Measurements from ENCODE around the gene ANO6.
A peak's percentile ranks its signal among the peaks of the same experiment; 100 is the strongest.
"Not testable (repeated sequence)": the region's sequence is repeated elsewhere in the genome, so short reads cannot be mapped to it uniquely, and the experiment has no call there.

ANO6 gene

DNA sequence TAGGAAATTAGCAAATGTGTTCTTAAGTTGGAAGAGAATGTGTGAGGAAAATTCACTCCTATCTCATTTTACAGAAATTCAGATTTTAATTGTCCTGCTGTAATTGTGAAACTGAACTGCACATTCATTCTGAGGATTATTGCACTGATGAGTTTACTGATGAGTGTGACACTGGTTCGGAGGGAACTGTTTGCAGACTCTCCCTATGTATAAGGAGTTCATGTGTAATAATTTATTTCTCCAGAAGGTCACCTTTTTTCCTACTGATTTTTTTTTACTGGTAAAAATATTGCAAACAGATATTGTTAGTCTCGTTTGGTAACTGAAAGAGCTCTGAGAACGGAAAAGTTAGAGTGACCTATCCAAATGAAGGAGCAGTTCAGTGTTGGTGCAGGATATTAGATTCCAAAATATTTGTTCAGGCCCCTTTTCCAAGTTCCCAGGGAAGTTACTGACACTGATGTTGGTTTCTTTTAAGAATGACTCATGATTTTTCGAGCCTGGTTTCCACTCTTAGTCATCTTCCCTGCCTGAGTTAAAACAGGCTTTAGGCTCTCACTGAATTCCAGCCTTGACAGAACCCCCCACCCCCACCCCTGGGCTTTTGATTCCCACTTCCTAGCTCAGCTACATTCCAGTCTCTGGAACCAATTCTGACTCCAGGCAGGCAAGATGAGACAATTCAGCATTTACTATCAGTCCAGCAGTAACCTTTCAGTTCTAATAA lies 18.4 kb downstream of the ANO6 start:
- no peak overlapping the region for H3K4me3 ChIP-seq

DNA sequence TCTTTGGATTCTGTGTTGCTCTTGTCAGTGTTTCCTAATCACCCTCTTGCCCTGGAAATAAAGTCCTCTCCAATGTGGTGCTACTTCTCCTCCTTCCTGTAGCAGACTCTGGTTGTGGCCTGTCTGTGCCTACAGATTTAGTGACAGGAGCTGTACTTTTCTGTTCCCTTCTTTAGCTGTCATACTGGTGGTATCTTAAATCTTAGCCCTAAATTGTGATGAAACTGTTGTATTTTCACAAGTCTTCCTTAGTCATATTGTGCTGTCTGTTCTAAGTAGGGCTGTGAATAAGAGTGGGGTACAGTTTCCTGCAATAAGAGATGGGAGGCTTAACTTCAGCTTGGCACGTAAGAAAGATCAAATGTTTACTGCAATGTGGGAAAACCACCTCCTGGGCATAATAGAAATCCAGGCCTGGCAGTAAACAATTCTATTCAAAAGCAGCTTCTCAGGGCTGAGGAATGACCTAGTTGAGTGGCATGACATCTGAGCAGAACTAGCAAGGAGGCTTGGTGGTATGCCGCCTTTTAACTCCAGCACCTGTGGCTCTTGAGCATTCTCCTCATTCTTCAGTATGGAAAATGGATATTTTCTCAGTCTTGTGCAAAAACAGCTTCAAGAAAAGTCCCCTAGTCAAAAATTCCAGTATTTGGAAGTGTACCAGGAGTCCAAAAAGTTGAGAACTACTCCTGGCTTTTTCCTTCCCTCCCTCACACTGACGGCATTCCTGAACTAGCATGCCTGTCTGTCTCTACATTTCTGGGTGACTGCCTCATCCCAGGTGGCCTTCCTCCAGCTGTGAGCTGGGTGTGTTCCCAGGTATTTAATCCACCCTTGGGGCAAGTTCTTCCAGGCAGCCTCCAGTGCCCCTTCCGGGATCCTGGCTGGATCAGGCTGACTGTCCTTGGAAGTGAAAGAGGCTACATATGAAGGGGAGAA lies 19.5 kb downstream of the ANO6 start:
- peak overlapping the region in 20 of 21 experiments; percentile 61 to 90 (median 82) for H3K27ac ChIP-seq
- no peak overlapping the region for H3K4me3 ChIP-seq

More for the DNA sequence above, 18.4 kb downstream of the ANO6 start:
- H3K27ac ChIP-seq, result peak overlapping the region in 20 of 21 experiments; percentile 61 to 90 (median 82)

DNA sequence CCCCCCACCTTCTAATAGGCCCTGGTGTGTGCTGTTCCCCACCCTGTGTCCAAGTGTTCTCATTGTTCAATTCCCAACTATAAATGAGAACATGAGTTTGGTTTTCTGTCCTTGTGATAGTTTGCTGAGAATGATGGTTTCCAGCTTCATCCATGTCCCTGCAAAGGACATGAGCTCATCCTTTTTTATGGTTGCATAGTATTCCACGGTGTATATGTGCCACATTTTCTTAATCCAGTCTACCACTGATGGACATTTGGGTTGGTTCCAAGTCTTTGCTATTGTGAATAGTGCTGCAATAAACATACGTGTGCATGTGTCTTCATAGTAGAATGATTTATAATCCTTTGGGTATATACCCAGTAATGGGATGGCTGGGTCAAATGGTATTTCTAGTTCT lies 20.5 kb downstream of the ANO6 start:
- H3K27ac ChIP-seq, result peak overlapping the region in 7 of 21 experiments; percentile 78 to 90 (median 84)
- not testable (repeated sequence) for H3K4me3 ChIP-seq

DNA sequence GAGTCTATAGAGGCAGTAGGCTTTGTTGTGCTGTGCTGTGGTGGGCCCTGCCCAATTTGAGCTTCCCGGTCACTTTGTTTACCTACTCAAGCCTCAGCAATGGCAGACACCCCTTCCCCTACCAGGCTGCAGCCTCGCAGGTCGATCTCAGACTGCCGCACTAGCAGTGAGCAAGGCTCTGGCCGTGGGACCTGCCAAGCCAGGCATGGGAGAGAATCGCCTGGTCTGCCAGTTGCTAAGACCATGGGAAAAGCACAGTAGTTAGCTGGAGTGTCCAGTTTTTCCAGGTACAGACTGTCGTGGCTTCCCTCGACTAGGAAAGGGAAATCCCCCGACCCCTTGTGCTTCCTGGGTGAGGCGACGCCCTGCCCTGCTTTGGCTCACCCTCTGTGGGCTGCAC lies 26.3 kb downstream of the ANO6 start:
- no peak overlapping the region for H3K27ac ChIP-seq

DNA sequence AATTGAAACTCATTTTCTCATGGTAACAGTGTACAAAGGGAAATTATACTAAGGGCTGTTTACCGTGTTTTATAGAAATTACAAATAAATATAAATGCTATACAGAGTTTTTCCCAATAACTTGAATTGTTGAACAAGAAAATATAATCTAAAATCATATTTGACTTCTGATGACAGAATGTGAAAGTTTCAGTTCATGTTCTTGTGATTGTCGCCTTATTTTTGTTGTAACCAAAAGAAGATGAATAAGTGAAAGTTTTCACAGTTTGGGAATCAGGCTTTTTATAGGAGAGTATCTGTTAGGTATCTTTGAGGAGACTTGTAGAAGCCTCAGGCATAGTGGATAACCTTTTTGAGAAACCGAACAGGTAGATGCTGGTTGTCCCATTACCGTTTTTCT lies 28.1 kb downstream of the ANO6 start:
- H3K27ac ChIP-seq, result peak overlapping the region in 2 of 21 experiments; percentile 61 to 72
- H3K4me3 ChIP-seq, result no peak overlapping the region

More for the DNA sequence above, 26.3 kb downstream of the ANO6 start:
- H3K4me3 ChIP-seq, result no peak overlapping the region

DNA sequence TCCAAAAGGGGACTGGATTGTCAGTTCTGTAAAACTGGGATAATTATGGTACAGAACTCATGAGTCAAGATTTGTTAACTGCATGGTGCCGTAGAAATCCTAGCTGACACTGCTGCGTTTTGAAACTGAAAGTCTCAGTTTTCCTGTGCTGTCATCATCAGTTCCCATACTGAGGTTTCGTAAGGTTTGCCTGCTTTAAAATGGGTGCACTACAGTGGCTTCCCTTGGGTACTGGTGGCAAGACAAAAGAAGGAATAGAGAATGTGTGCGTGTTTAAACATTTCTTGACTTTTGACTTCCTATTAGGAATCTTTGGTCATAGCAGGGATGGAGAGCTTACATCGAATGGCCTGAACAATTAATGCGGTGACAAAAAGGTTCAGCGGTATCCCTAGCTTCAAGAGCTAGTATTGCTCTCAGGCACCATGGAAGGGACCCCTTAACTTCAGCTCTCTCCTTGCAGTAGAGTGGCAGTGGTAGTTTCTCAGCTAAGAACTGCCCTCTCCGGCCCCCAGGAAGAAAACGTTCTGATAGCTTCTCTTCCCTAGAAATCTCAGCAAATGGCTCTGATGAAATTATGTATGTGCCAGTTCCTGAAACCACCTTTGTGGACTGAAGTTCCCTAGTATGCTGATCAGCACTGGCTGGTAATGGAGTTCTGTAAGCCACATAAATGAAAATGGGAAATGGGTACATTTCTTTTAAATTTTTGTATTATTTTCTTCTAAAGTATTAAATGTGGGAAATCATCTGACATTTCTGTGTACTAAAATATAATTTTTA lies 28.9 kb downstream of the ANO6 start:
- H3K4me3 ChIP-seq, result no peak overlapping the region

DNA sequence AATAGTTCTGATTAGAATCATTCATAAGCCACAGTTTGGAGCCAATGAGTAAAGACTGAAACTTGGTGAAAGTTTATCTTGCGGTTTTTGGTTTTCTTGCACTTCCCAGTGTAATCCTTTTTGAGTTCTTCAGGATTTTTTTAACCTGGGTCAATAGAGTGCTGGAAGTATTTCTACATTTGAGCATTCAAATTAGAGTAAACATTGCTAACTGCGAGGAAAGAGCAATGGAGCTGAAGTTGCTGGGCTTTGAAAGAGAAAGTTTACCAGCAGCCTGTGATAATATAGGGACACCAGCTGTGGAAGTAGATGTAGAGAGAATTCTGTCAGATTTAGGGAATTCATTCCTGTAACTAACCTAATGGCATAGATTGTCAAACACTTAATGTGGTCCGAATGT lies 30.3 kb downstream of the ANO6 start:
- no peak overlapping the region for H3K4me3 ChIP-seq
- no peak overlapping the region for H3K27ac ChIP-seq

More for the DNA sequence above, 28.9 kb downstream of the ANO6 start:
- peak overlapping the region in 3 of 21 experiments; percentile 42 to 72 (median 61) for H3K27ac ChIP-seq

DNA sequence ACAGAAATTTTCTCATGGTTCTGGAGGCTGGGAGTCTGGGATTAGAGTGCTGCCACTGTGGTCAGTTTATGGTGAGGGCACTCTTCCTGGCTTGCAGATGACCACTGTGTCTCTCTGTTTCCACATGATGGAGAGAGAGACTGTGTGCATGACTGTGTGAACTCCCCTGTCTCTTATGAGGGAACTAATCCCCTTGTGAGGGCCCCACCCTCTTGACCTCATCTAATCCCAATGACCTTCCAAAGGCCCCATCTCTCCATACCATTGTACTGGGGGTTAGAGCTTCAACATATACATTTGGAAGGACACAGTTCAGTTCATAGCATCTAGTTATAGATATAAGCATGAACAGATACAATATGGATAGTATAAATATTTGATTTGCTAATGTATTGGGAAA lies 31.7 kb downstream of the ANO6 start:
- Histone ChIP-seq H3K27ac (no peak overlapping the region), H3K4me3 (no peak overlapping the region)

DNA sequence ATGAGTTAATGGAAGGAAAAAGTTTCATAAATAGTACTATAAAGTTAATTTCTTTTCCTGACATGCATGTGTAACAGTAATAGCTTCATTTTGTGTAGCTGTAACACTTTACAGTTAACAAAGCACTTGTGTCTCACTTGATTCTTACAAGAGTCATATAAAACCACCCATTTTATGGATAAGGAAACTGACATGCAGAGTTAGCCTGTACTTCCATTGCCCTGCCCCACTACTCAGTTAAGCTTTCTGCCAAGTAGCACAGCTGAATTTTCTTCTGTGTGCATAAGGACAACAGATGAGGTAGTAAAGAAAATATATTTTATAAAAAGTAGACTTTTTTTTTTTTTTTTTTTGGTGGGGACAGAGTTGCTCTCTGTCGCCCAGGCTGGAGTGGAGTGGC lies 32.2 kb downstream of the ANO6 start:
- Histone ChIP-seq H3K27ac (no peak overlapping the region), H3K4me3 (no peak overlapping the region)

DNA sequence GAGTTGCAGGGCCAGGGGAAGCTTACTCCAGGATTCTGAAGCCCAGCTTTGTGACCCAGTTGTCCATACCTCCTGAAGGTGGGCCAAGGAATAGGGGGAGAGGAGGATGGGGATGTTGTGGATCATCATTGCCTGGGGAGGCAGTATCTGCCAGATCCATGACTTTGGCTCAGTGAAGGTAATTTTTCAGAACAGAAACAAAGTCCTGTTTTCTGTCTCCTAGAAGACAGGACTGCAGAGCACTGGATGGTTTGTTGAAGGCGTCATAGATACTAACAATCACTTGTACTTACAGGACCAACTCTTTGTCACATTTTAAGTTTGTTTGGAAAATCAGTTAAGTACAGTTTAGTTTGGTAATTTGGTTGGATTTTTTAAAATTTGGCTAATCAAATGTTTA lies 38.4 kb downstream of the ANO6 start:
- no peak overlapping the region for H3K4me3 ChIP-seq
- no peak overlapping the region for H3K27ac ChIP-seq

DNA sequence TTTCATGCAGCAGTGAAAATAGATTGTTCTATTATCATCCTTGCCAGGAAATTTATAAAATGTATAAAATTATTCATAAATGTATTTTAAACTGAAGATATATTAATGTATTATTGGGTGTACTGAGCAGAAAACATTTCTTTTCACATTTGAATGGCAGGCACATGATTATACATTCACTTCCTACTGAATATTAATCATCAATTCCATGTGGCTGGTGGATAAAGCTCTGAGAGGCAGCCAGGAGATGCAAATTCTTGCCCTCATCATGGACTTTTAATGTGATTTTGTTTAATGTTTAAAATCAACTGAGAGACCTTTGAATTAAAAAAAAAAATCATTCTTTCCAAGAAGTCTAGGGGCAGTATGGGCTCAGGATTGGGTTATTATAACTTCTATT lies 40.8 kb downstream of the ANO6 start:
- Histone ChIP-seq H3K4me3 (no peak overlapping the region), H3K27ac (no peak overlapping the region)

DNA sequence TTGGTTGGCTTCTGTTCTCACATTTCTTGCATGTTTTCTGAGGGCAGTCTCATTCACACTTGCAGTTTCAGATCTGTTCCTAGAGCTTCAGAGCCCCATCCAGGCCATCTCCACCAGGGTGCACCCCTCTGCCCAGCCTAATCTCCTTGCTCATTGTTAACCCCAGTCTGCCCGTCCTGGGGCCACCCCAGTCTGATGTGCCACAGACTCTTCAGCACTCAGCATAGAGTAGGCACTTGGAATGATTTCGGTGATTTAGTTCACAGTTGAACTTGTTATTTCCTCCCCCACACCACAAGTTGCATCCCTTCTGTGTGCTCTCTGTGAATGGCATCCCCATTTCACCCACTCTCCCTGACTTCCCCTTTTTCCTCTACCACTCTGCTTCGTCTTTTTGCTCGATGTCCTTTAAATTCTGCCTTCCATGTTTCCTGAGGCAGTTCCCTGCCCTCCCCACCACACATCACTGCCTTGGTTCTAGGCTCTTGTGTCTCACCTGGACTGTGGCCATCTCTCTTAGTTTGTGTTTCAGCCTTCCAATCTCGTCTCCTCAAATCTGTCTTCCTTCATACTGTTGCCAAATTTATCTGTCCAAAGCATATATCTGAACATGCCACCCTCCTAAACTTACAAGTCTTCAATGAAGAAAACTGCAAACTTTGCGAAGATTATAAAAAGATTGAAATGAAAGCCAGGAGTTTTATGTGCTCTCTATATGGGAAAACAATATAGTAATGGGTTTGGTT lies 41.5 kb downstream of the ANO6 start:
- Histone ChIP-seq H3K27ac (no peak overlapping the region), H3K4me3 (no peak overlapping the region)

DNA sequence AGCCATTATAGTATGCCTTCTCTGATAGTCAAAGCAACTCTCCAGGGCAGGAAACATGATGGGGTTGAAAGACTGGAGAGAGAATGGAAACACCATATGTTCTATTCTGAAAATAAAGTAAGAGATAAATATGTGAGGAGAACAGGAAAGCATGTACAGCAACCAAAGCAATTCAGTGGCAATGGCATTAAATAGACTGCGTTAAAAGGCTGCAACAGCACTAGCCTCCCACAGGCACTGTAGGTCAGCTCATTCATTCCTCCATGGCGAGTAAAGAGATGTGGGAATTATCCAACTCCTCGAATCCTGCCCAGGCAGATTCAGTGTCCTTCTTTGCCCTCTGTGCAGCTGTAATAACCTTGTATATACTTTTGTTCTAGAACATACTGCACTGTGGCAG lies 43.8 kb downstream of the ANO6 start:
- no peak overlapping the region for H3K4me3 ChIP-seq
- H3K27ac ChIP-seq, result peak overlapping the region in 1 of 21 experiments; percentile 17

DNA sequence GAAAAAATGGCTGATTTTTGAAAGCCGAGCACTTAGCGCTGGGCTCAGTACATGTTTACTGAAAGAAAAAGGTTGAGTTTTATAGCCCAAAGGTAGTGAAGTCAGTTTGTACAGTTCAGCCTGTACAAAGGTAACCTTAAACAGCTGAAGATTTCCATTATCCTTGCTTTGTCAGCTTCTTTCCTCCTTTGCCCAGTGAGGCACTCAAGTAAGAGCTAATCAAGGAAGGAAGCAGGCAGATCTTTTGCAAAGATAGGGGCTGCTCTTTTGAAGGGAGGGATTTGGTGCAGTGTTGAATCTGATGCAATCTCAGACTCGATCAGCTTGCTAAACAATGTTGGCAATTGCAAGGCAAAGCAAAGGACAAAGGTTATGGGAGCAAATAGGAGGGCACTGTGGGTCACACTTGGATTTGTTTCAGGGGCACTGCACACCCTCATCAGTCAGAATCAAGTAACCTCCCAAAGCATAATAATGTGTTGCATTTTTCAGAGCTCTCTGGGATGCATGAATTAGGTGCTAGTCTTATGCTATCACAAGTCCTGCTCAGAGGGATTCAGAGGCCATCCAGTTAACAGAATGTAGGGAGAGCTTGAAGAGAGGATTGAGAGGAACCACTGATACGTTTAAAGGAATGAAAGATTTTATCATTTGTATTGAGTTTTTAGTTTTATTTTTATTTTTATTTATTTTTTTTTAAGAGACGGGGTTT lies 44.4 kb downstream of the ANO6 start:
- Histone ChIP-seq H3K27ac (no peak overlapping the region), H3K4me3 (no peak overlapping the region)

DNA sequence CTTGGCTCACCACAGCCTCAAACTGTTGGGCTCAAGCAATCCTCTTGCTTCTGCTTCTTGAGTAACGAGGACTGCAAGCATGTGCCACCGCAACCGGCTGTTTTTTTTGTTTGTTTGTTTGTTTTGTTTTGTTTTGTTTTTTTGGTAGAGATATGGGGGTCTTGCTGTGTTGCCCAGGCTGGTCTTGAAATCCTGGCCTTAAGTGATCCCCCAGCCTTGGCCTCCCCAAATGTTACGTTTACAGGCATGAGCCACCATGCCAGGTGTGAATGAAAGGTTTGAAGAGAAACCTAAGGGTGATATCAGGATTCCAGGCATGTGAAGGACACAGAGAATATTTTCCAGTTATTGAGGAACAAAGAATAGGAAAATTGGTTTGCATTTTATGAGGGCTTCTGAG lies 45.0 kb downstream of the ANO6 start:
- H3K4me3 ChIP-seq, result no peak overlapping the region
- no peak overlapping the region for H3K27ac ChIP-seq

DNA sequence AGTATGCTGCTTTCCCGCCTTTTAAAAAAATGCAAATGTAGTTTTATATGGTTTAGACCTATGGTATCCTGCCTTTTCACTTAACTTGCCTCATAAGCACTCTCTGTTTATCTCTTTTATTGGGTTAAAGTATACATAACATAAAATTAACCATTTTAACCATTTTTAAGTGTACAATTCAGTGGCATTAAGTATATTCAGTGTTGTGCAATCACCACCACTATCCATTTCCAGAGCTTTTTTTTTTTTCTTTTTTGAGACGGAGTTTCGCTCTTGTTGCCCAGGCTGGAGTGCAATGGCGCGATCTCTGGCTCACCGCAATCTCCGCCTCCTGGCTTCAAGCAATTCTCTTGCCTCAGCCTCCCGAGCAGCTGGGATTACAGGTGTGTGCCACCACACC lies 46.3 kb downstream of the ANO6 start:
- not testable (repeated sequence) for H3K4me3 ChIP-seq, H3K27ac ChIP-seq

DNA sequence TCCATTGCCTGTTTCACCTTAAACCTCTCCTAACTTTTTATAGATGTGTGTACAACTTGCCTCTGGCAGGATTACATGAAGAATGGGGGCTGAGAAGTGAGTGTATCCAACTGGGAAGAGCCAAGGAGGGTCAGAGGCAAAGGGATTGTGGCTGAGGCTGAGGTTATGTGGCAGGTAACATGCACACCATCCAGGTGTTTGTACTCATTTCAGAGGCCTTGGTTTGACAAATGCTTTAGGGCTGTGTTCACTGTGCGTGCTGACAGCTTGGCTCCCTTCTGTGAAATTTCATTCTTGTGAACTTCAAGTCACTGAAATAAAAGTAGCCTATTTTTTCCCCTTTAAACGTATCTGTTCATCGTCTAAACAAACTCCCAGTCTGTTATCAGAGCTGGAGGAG lies 47.7 kb downstream of the ANO6 start:
- H3K27ac ChIP-seq, result no peak overlapping the region
- no peak overlapping the region for H3K4me3 ChIP-seq

DNA sequence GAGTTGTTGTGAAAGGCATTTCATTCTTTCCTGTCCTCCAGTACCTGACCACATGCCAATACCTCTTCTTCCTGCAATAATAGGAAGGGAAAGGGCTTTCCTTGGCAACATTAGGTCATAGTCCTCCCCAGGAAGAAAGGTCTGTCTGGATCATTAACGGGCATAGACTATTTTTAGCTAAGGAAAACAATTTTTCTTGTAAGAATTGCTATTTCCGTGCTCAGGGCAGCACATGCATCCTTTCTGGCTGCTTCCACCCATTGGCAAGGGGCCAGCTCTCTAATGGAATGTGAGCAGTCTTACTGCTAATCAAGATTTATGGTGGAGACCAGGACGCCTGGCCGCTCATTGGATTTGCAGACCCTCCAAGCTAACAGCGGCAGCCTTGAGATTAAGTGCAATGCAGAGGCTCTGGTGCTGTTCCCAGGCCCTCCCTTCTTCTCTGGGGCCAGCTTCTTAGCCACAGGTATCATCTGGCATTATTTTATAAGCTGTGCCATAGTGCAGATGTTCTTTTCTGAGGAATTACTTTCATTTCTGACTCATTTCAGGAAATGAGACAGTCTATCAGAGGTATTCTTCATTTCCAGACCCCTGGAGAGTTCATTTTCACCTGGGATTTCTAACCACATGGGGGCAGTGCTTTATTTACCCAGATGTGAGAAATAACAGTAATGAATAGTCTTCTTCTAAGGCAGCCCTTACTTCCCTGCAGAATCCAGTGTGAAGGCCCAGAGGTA lies 52.9 kb downstream of the ANO6 start:
- peak overlapping the region in 5 of 21 experiments; percentile 4 to 35 (median 25) for H3K27ac ChIP-seq
- no peak overlapping the region for H3K4me3 ChIP-seq

All from skin epidermis (tissue), 12 donors.